GM19193 (cell line): Measurements from ENCODE around the gene UBTD2.

Source experiments
- POLR2A ChIP-seq: IDR thresholded peaks from 4 replicates; pipeline ENCODE4 v1.6.1; 2011; ENCODE audit not compliant: insufficient read depth, insufficient read length; ENCODE audit errors: extremely low read depth

Gene UBTD2

GRCh38 chr5:172235132-172235780 lies 48.3 kb downstream of the UBTD2 start:
- TF ChIP-seq POLR2A, result no peak

DNA sequence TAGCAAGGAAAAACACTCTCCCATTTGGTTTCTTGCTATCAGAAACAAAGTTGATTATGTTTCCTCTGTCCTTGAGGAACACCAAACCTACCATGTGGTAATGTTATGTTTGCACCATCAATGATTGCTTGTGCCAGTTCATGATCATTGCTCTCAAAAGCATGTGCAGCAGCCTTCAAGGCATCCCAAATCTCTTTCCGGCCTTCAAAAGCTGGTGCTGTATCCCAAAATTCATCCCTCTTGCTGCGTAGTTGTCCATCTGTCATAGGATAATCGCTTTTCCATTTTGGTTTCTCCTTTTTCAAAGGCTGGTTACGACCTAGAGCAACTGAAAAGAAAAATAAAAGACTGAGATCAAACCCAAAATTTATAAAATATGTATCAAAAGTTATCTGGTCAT lies 49.5 kb downstream of the UBTD2 start:
- no peak for TF ChIP-seq POLR2A

- TF ChIP-seq POLR2A, result no peak
These were observed 53.7 kb downstream of the UBTD2 start for GRCh38 chr5:172229904-172230303.

- TF ChIP-seq POLR2A, result no peak
These were observed 58.6 kb downstream of the UBTD2 start for GRCh38 chr5:172224996-172225395.

GRCh38 chr5:172223901-172224873 lies 59.4 kb downstream of the UBTD2 start:
- no peak for TF ChIP-seq POLR2A

DNA sequence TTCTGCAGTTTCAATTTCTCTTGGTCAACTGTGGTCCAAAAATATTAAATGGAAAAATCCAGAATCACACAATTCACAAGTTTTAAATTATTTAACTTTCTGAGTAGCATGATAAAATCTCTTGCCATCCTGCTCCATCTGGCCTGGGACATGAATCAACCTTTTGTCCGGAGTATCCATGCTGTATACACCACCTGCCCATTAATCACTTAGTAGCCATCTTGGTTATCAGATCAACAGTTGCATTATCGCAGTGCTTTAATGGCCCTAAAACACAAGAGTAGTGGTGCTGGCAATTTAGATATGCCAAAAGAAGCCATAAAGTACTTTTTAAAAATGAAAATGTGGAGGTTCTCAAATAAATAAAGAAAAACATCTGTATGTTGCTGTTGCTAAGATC lies 64.3 kb downstream of the UBTD2 start:
- TF ChIP-seq POLR2A, result no peak

DNA sequence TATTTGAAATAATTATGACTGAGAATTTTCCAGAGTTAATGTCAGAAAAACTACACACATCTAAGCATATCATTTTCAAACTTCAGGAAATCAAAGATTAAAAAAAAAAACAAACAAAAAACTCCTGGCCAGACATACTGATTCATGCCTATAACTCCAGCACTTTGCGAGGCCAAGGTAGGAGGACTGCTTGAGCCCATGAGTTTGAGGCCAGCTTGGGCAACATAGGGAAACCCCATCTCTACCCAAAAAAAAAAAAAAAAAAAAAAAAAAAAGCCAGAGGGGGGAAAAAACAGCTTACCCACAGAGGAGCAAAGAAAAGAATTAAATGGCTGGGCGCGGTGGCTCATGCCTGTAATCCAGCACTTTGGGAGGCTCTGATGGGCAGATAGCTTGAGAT lies 67.2 kb downstream of the UBTD2 start:
- TF ChIP-seq POLR2A, result no peak

DNA sequence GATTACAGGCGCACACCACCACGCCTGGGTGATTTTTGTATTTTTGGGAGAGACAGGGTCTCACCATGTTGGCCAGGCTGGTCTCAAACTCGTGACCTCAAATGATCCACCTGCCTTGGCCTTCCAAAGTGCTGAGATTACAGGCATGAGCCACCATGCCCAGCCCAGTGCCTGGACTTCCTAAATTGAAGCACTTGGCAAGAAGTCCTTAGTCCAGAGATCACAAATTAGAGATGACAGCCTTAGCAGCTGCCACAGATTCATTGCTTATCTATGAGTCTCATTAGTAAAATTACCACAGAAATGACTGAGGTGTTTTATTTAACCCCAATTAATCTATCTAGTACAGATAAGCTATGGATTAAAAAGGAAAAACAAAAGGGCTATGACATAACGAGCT lies 70.4 kb downstream of the UBTD2 start:
- no peak for TF ChIP-seq POLR2A

GRCh38 chr5:172211676-172212075 lies 71.9 kb downstream of the UBTD2 start:
- TF ChIP-seq POLR2A, result no peak

DNA sequence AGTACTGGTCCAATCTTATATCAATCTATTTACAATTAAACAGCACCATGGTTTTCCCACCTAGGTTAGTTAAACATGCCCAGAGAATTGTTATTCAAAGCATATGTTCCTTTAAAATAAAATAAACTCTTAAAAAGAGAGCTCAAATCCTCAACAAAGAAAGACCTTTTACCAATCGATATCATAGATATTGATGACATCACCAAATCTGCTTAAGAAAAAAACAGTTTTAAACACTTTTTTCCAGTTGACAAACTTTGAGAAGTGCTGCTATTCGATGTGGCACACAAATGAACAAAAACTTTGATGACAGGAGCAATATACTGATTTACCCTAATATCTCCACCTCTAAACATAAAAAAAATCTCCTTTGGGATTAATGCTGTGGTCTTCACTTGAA lies 73.8 kb downstream of the UBTD2 start:
- TF ChIP-seq POLR2A, result no peak

DNA sequence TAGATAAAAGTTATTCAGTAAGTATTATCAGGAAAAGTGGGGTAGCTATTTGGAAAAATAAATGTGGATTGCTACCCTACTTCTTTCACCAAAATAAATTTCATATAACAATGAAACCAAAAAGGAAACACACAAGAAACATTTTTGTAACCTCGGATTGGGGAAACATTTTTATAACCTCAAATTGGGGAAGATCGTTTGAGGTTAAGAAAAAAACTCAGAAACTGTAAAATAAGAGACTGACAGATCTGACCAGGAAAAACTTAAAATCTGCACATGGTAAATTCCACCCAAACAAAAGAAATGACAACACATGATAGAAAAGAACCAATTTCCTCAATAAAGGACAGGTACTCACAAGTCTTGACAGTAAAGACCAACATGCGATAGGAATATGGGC lies 76.1 kb downstream of the UBTD2 start:
- no peak for TF ChIP-seq POLR2A

- no peak for TF ChIP-seq POLR2A
These were observed 83.1 kb downstream of the UBTD2 start for GRCh38 chr5:172200476-172200875.

- TF ChIP-seq POLR2A, result no peak
These were observed 84.1 kb downstream of the UBTD2 start for GRCh38 chr5:172199446-172199845.

DNA sequence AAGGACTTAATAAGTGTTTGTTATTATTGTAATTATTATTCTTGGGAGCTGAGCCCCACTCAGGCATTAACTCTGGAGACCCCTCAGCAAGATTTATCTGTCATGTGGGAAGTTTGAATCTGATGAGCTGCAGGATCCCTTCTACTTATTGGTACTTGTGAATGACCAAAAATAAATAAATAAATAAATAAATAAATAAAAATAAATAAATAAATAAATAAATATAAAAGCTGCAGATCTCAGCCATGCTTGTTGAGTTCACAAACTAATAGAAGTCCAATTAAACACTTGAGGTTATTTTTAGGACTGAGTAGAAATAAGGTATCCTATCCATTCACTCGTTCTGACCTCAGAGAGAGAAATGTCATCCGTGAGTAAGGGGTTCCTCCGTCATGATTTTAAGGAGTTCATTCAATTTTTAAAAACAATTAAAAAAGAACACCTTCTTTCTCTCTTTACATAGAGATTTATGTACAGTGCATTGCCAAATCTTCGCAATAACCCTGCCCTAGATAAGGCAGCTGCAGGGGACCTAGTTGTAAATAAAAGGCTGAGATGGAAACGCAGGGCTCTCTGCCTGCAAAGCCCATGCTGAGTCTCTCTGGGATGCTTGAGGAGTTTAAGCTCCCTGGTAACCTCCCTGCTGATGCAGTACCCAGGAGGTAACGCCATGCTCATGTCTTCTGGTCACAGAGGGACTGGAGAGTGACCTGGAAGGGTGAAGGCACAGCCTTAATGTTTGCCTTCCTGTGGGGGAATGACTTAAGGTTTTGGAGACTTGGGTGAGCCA lies 88.4 kb downstream of the UBTD2 start:
- TF ChIP-seq POLR2A, result no peak

- TF ChIP-seq POLR2A, result no peak
These were observed 89.7 kb downstream of the UBTD2 start, which contains the start of gene EFCAB9 for GRCh38 chr5:172193872-172194271. TSS of gene EFCAB9 (plus strand) at chr5:172194172. CDS start at chr5:172194173, 1 bp downstream.
